H7 (cell line): ENCODE measurements around the gene LHPP. TPM values are rescaled to one million over a fixed set of nuclear protein-coding genes. Genes with fewer than 3 reads are reported as not detected.
"Not testable (repeated sequence)": the region's sequence is repeated elsewhere in the genome, so short reads cannot be mapped to it uniquely, and the experiment has no call there.

Experiments used
- DNase-seq: peaks from one replicate; pipeline ENCODE4 v3.0.0; 2012
- H3K27me3 ChIP-seq: 2 replicates; pipeline ENCODE4 v1.6.0; 2011; ENCODE audit warnings: mild to moderate bottlenecking, low read length; ENCODE audit not compliant: control insufficient read depth, insufficient read depth
- H3K36me3 ChIP-seq: replicated peaks from 2 replicates; pipeline ENCODE4 v1.5.1; 2011; ENCODE audit warnings: low read length; ENCODE audit not compliant: control insufficient read depth, insufficient read depth
- H3K4me3 ChIP-seq: 2 replicates; pipeline ENCODE4 v1.5.1; 2011; ENCODE audit warnings: low read depth, mild to moderate bottlenecking, control low read depth, low read length, moderate library complexity; ENCODE audit not compliant: insufficient read depth
- total RNA-seq: library from RNA; depleted of rRNA; stranded (reverse); fragments of >200 nt; shearing (Covaris generic); gene quantifications from 2 replicates; pipeline ENCODE4 v1.2.3, GENCODE V29; 2014

Gene LHPP
- total RNA-seq, 1 experiment from 2014 or later: 26.2 TPM

GRCh38 chr10:124430077-124430476, 31.5 kb upstream of the LHPP start:
- H3K27me3 ChIP-seq: no peaks in the 10 kb centered on the region
- no peak for DNase-seq
- no peak overlapping the region for H3K4me3 ChIP-seq
- no peaks in the 10 kb centered on the region for H3K36me3 ChIP-seq

- H3K27me3 ChIP-seq: no peaks in the 10 kb centered on the region
- DNase-seq: no peak
- H3K36me3 ChIP-seq: no peaks in the 10 kb centered on the region
- no peak overlapping the region for H3K4me3 ChIP-seq
Observed at GRCh38 chr10:124433461-124433860, 28.2 kb upstream of the LHPP start.

GRCh38 chr10:124435683-124436082, 25.9 kb upstream of the LHPP start:
- H3K27me3 ChIP-seq, DNase-seq, H3K36me3 ChIP-seq, H3K4me3 ChIP-seq: not testable (repeated sequence)

- Histone ChIP-seq H3K4me3 (no peak overlapping the region), H3K36me3 (no peaks in the 10 kb centered on the region), H3K27me3 (no peaks in the 10 kb centered on the region)
- DNase-seq: no peak
Observed at GRCh38 chr10:124436191-124436638, 25.4 kb upstream of the LHPP start.

- not testable (repeated sequence) for H3K36me3 ChIP-seq, H3K4me3 ChIP-seq, DNase-seq
- H3K27me3 ChIP-seq: peaks cover 15% of the 10 kb centered on the region
Observed at GRCh38 chr10:124441694-124442093, 19.9 kb upstream of the LHPP start.

DNA sequence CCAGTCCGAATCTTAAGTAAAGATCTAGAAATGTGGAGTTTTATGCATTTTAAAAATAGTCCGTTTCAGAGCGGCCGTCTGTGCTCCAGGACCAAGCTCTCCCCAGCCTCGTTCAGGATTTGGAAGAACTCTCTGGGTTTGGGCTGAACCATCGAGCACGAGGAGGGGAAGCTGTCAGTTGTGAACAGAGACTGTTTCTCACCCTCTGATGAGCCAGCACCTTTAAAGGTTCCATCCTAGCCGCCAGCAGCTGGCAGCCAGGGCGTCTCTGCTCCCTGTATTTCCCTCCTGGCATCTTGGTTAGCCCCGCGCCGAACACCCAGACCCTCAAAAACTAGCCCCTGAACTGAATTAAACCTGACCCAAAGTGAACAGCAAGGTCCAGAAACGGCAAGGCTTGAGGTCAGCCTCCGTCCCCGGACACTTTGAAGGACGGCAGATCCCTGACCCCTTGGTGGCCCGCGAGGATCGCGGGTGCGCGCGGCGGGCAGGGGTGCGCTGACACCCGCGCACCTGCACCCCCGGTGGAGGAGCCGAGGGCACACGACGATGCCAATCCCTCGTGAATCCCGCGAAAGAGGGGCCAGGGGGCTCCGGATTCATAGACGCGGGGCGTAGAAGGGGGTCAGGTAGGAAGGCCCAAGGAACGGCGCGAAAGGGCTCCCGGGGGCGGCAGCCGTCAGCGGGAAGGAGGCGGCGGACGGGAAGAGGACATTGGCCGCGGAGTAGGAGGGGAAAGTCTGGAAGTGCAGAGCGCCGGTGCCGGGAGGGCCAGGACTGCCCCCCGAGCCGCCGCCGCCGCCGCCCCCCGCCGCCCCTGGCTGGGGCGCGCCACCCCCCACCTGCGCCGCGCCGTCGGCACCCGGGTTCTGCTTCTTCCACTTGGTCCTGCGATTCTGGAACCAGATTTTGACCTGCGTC, 14.5 kb upstream of the LHPP start:
- peaks cover 56% of the 10 kb centered on the region for H3K27me3 ChIP-seq

DNA sequence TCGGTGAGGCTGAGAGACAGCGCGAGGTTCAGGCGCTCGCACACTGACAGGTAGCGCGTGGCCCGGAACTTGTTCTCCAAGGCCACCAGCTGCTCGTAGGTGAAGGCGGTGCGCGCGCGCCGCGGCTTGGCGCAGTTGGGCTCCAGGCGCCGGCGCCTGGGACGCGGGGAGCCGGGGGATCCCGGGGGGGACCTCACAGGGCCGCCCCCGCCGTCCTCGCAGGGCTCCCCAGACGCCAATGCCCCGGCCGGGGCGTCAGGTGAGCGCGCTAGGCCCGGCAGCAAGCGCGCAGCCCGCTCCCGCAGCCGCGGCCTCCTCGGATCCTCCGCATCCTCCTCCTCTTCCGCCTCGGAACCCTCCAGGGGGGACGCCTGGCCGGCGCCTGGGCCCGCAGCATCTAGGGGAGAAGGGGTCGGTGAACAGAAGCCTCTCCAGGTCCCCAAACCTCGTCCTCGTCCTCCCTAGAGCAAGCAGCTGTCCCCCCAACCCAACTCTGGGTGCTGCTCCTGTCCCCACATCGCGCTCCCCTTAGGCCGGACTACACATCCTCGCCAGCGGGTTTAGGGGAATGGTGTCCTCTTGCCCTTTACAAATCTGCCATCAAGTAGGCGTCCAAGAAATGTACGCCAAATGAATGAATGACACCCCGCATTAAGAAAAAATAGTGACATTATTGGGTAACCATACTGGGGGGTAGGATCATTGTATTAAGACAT, 13.7 kb upstream of the LHPP start:
- peak; percentile 81 for DNase-seq
- Histone ChIP-seq H3K27me3 (peaks cover 57% of the 10 kb centered on the region), H3K36me3 (no peaks in the 10 kb centered on the region), H3K4me3 (peak overlapping the region; percentile 70)

More for the DNA sequence above, 14.5 kb upstream of the LHPP start:
- peak; percentile 77 for DNase-seq
- Histone ChIP-seq H3K36me3 (no peaks in the 10 kb centered on the region), H3K4me3 (peak overlapping the region; percentile 70)

DNA sequence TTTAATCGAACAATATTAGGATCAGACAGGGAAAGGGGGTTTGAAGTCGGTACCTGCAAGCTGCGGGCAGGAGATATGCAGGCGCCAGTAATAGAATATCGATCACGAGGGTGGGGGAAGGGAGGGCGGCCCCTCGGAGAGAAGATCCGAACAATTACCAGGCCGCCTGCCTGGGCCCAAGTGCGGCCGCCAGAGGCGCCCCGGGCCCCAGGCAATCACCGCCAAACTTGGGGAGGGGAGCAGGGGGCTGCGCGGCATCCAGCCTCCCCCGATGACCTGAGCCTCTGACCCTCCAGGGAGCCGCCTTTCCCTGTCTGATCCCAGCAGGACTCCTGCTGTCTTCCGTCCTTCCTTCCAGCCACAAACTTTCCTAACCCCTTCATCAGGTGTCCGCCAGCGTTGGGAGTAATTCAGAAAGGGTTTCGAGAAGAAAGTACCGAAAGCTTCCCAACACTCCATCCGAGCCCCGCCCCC, 12.9 kb upstream of the LHPP start:
- Histone ChIP-seq H3K27me3 (peaks cover 57% of the 10 kb centered on the region), H3K36me3 (no peaks in the 10 kb centered on the region), H3K4me3 (peak overlapping the region; percentile 70)
- peak; percentile 88 for DNase-seq

DNA sequence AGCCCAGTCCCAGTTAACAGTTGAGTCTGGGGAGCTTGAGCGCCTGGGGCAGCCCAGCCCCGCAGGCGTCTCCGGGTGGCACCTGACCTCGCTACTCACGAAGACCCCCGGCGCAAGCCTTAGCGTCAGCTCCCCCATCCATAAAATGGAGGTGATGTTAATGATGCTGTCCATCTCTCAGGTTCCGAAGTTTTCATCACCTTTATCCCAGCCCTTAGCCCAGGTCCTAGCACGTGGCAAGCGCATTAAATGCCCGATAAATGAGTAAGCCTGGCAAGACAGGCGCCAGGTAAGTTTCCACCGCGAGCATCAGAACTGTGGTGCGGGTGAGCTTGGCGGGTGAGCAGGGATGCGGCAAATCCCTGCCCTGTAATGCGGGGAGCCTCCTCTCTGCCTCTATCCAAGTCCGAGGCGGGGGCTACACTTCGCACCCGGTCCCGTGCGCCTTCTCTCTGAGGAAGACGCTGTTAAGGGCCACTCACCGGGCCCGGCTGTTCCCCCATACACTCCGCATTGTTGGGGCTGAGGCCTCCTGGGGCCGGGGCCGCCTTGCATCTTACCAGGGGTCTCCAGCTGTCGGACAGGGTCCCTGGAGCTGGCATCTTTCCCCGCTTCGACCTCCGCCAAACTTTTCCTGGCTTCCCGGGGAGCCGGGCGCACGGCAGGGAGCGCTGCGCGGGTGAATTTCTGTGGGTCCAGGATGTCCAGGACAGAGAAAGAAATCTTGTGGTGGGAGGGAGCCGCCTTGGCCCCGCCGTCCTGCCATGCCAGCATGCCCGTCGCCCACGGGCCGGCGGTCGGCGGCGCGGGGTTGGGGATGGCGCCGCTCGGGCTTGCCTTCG, 12.2 kb upstream of the LHPP start:
- Histone ChIP-seq H3K27me3 (peaks cover 57% of the 10 kb centered on the region), H3K36me3 (no peaks in the 10 kb centered on the region), H3K4me3 (peak overlapping the region; percentile 70)
- DNase-seq: peak; percentile 74

- Histone ChIP-seq H3K4me3 (peak within 1 kb of the TSS; percentile 70), H3K27me3 (peaks cover 56% of the 10 kb centered on the region), H3K36me3 (no peaks in the 10 kb centered on the region)
- DNase-seq: peak; percentile 97
Observed at GRCh38 chr10:124450012-124450782, 11.4 kb upstream of the LHPP start, which contains the start of gene NKX1-2. Gene NKX1-2, minus strand, starts transcription at chr10:124450035. Its CDS starts 92 bp downstream, at chr10:124449943.

GRCh38 chr10:124450783-124451057, 10.9 kb upstream of the LHPP start:
- Histone ChIP-seq H3K36me3 (no peaks in the 10 kb centered on the region), H3K27me3 (peaks cover 52% of the 10 kb centered on the region), H3K4me3 (no peak overlapping the region)
- no peak for DNase-seq

- DNase-seq: peak; percentile 51
- peaks cover 48% of the 10 kb centered on the region for H3K27me3 ChIP-seq
- no peak overlapping the region for H3K4me3 ChIP-seq
- H3K36me3 ChIP-seq: no peaks in the 10 kb centered on the region
Observed at GRCh38 chr10:124451276-124451675, 10.3 kb upstream of the LHPP start.

- H3K4me3 ChIP-seq: no peak overlapping the region
- DNase-seq: no peak
- no peaks in the 10 kb centered on the region for H3K36me3 ChIP-seq
- H3K27me3 ChIP-seq: peaks cover 20% of the 10 kb centered on the region
Observed at GRCh38 chr10:124453960-124454610, 7.5 kb upstream of the LHPP start.
